OCI-LY1 (cell line): Measurements from ENCODE around the gene HSPA8.

Experiments used
- H2AFZ ChIP-seq: fragments of 200-600 bp; sonication (generic), shearing (Covaris generic); 2 replicates; pipeline ENCODE4 v1.6.0; 2014; ENCODE audit warnings: antibody characterized with exemption, mild to moderate bottlenecking, low read length
- H3F3A ChIP-seq: fragments of 200-600 bp; sonication (generic), shearing (Covaris generic); 2 replicates; pipeline ENCODE4 v1.6.0; 2014; ENCODE audit warnings: mild to moderate bottlenecking, antibody characterized with exemption, low read length, moderate library complexity; ENCODE audit not compliant: insufficient read depth
- H3K27ac ChIP-seq: fragments of 200-600 bp; sonication (generic); 2 replicates; pipeline ENCODE4 v1.5.1; 2014; ENCODE audit warnings: low read length, mixed run types, mild to moderate bottlenecking, low read depth; ENCODE audit not compliant: poor library complexity, severe bottlenecking
- H3K27me3 ChIP-seq: fragments of 200-600 bp; sonication (generic); 2 replicates; pipeline ENCODE4 v1.6.0; 2014; ENCODE audit warnings: antibody characterized with exemption, mild to moderate bottlenecking, low read length, moderate library complexity; ENCODE audit not compliant: insufficient read depth
- H3K36me3 ChIP-seq: fragments of 200-600 bp; sonication (generic); 2 replicates; pipeline ENCODE4 v1.6.1; 2014; ENCODE audit warnings: mild to moderate bottlenecking, antibody characterized with exemption, low read length, moderate library complexity, mixed read lengths; ENCODE audit not compliant: insufficient read depth
- H3K4me1 ChIP-seq: fragments of 200-600 bp; sonication (generic); 2 replicates; pipeline ENCODE4 v1.5.1; 2014; ENCODE audit warnings: mild to moderate bottlenecking, low read length, moderate library complexity; ENCODE audit not compliant: insufficient read depth, severe bottlenecking
- H3K4me2 ChIP-seq: fragments of 200-600 bp; sonication (generic), shearing (Covaris generic); 2 replicates; pipeline ENCODE4 v1.6.1; 2014; ENCODE audit warnings: low read length
- H3K4me3 ChIP-seq: fragments of 200-600 bp; sonication (generic); 2 replicates; pipeline ENCODE4 v1.5.1; 2014; ENCODE audit warnings: low read length, low read depth, mild to moderate bottlenecking, mixed read lengths; ENCODE audit not compliant: poor library complexity, severe bottlenecking
- H3K79me2 ChIP-seq: fragments of 200-600 bp; shearing (Covaris generic); 2 replicates; pipeline ENCODE4 v1.6.1; 2016; ENCODE audit warnings: mixed run types, low read length, mixed read lengths; ENCODE audit not compliant: insufficient read depth
- H3K9ac ChIP-seq: fragments of 200-600 bp; sonication (generic), shearing (Covaris generic); 2 replicates; pipeline ENCODE4 v1.6.1; 2014; ENCODE audit warnings: mild to moderate bottlenecking, low read length, mixed read lengths
- H3K9me2 ChIP-seq: fragments of 200-600 bp; sonication (generic), shearing (Covaris generic); 2 replicates; pipeline ENCODE4 v1.6.1; 2014; ENCODE audit warnings: low read depth, mild to moderate bottlenecking, low read length, mixed read lengths
- H3K9me3 ChIP-seq: fragments of 200-600 bp; shearing (Covaris generic); 2 replicates; pipeline ENCODE4 v1.6.1; 2014; ENCODE audit warnings: low read length, mixed read lengths
- H4K20me1 ChIP-seq: fragments of 200-600 bp; sonication (generic), shearing (Covaris generic); 2 replicates; pipeline ENCODE4 v1.6.0; 2016; ENCODE audit warnings: mild to moderate bottlenecking, low read length; ENCODE audit not compliant: insufficient read depth
- EZH2 ChIP-seq: fragments of 200-600 bp; sonication (generic), shearing (Covaris generic); IDR thresholded peaks from 2 replicates; pipeline ENCODE4 v1.8.0; 2017; ENCODE audit warnings: borderline replicate concordance, mixed run types, mild to moderate bottlenecking, antibody characterized with exemption, low read length, moderate library complexity, mixed read lengths
- TF ChIP-seq, protein P1 (sequence below): fragments of 200-600 bp; sonication (generic), shearing (Covaris generic); IDR thresholded peaks from 2 replicates; pipeline ENCODE4 v1.5.1; 2017; ENCODE audit warnings: mild to moderate bottlenecking, antibody characterized with exemption, low read length, moderate library complexity, mixed read lengths

HSPA8 gene

DNA sequence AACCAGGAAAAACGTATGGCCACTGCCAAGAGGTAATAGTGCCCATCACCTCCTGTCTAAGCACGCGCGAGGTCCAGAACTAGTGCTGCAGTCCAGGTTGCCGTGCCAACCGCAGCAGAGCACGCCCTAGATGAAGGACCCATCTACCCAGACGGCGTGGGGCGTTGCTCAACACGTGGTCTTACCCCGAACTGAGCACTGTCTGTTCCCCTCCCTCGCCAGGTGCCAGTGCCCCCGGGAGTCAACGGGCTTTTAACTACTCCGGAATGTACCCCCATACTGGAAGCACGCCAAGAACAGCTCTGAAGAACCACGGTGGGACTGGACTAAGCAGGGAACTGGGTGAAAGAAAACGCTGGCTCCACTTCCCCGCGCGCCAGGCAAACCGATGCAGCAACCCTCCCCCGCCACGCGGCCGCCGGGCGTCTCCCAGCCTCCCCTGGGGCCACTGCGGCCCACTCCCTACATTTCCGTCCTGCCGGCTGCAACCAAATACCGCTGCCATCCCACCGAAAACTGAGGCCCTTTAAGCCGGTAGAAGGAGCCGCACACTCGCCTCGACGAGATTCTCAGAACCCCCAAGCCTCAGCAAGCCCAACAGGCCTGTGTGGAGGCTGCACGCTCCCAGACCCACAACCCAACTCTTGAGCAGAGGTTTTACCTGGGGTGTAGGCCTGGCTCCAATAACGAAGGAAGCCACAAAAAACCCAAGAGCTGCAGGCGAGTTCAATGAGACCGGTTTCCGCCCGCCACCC is at the start of gene HSPA8:
HSPA8 (minus strand) TSS at position 734 of the 755 bp plus-strand sequence. CDS start 812 bp downstream, outside the sequence.
- Histone ChIP-seq H3F3A (peaks cover 29% of the 10 kb centered on the region), H3K4me1 (peaks cover 60% of the 10 kb centered on the region), H3K27me3 (no peaks in the 10 kb centered on the region), H3K4me2 (peak within 1 kb of the TSS; percentile 94), H3K27ac (peak within 1 kb of the TSS; percentile 97), H4K20me1 (no peaks in the 10 kb centered on the region), H3K9ac (peak within 1 kb of the TSS; percentile 100), H2AFZ (no peak within 1 kb of the TSS), H3K36me3 (peaks cover 53% of the 10 kb centered on the region), H3K9me2 (no peaks in the 10 kb centered on the region), H3K79me2 (peaks cover 23% of the 10 kb centered on the region), H3K4me3 (peak within 1 kb of the TSS; percentile 96), H3K9me3 (no peaks in the 10 kb centered on the region)
- TF ChIP-seq EZH2 = no peak
- TF ChIP-seq, protein P1, sequence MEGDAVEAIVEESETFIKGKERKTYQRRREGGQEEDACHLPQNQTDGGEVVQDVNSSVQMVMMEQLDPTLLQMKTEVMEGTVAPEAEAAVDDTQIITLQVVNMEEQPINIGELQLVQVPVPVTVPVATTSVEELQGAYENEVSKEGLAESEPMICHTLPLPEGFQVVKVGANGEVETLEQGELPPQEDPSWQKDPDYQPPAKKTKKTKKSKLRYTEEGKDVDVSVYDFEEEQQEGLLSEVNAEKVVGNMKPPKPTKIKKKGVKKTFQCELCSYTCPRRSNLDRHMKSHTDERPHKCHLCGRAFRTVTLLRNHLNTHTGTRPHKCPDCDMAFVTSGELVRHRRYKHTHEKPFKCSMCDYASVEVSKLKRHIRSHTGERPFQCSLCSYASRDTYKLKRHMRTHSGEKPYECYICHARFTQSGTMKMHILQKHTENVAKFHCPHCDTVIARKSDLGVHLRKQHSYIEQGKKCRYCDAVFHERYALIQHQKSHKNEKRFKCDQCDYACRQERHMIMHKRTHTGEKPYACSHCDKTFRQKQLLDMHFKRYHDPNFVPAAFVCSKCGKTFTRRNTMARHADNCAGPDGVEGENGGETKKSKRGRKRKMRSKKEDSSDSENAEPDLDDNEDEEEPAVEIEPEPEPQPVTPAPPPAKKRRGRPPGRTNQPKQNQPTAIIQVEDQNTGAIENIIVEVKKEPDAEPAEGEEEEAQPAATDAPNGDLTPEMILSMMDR = no peak

DNA sequence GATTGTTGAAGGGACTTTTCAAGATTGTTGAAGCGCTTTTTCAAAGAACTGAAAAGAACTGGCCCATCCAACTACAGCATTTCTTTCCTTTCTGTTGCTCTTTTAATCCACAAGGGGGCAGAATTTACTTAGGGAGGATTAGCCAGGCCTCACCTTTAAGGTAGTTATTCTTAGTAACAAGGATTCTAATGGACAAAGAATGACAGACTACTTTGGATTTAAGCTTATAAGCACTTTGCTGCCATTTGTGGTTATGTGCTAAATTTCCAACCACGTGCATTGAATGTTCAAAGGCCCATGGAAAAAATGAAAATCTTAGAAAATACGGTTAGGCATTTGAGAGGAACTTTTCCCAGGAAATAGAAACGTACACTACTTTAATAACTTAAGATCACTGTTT is 49.5 kb upstream of the HSPA8 start:
- no peak overlapping the region for H3K4me2 ChIP-seq

DNA sequence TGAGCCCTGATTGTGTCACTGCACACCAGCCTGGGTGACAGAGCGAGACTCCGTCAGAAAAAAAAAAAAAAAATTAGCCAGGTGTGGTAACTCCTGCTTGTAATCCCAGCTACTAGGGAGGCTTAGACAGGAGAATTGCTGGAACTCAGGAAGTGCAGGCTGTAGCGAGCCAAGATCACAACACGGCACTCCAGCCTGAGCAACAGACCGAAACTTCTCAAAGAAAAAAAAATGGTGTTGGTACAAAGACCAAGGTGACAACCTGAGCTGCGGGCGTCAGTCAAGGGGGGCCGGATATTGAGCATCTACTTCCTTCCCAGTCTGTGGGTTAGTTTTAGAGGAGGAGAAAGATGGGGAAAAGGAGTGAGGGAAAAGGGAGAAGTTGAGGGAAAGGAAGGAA is 48.5 kb upstream of the HSPA8 start:
- no peak for TF ChIP-seq EZH2
- TF ChIP-seq, protein P1 = no peak

More for the DNA sequence above, 49.5 kb upstream of the HSPA8 start:
- Histone ChIP-seq H2AFZ (no peak overlapping the region), H3K27ac (no peak overlapping the region), H3K27me3 (no peaks in the 10 kb centered on the region), H3K4me3 (no peak overlapping the region), H3K9ac (no peak overlapping the region), H3K79me2 (no peaks in the 10 kb centered on the region), H3K4me1 (no peaks in the 10 kb centered on the region), H3K9me3 (no peaks in the 10 kb centered on the region), H3K36me3 (no peaks in the 10 kb centered on the region), H4K20me1 (no peaks in the 10 kb centered on the region), H3F3A (no peaks in the 10 kb centered on the region), H3K9me2 (no peaks in the 10 kb centered on the region)
- TF ChIP-seq, protein P1 = peak; percentile 67
- TF ChIP-seq EZH2 = no peak

More for the DNA sequence above, 48.5 kb upstream of the HSPA8 start:
- no peaks in the 10 kb centered on the region for H3K4me1 ChIP-seq
- H3K4me2 ChIP-seq = no peak overlapping the region
- H3K79me2 ChIP-seq = no peaks in the 10 kb centered on the region
- H3K9me2 ChIP-seq = no peaks in the 10 kb centered on the region
- H3K36me3 ChIP-seq = no peaks in the 10 kb centered on the region
- H3K9ac ChIP-seq = no peak overlapping the region
- no peaks in the 10 kb centered on the region for H3K9me3 ChIP-seq
- H3F3A ChIP-seq = no peaks in the 10 kb centered on the region
- no peaks in the 10 kb centered on the region for H3K27me3 ChIP-seq
- no peak overlapping the region for H2AFZ ChIP-seq
- H4K20me1 ChIP-seq = no peaks in the 10 kb centered on the region
- no peak overlapping the region for H3K4me3 ChIP-seq
- H3K27ac ChIP-seq = no peak overlapping the region
